ENCODE measurements around the gene AK2.

- TF ChIP-seq CTCF (conservative IDR thresholded peaks at IDR 0.05; ENCODE audit: low read depth, low read length) (no peak), EZH2phosphoT487 (IDR thresholded peaks at IDR 0.05; ENCODE audit: borderline replicate concordance, low read length) (no peak), EZH2 (IDR thresholded peaks at IDR 0.05; ENCODE audit: low read length, unreplicated experiment) (no peak)
These were observed 44.3 kb upstream of the AK2 start, which contains the start of gene AZIN2 for GRCh38 chr1:33080885-33081553.

Measured in PC-3 (cell line).